C4-2B (cell line): ENCODE data around the gene REXO5.
A peak's percentile ranks its signal among the peaks of the same experiment; 100 is the strongest.
"Not testable (repeated sequence)": the region's sequence is repeated elsewhere in the genome, so short reads cannot be mapped to it uniquely, and the experiment has no call there.

Experiments
- H3K27ac ChIP-seq: fragments of 450-650 bp; 2 replicates; pipeline ENCODE4 v1.5.1; 2017
- CTCF ChIP-seq: fragments of 450-650 bp; conservative IDR thresholded peaks from 2 replicates; pipeline ENCODE4 v1.5.1; 2017; ENCODE audit warnings: mild to moderate bottlenecking
- ZFX ChIP-seq: fragments of 450-650 bp; IDR thresholded peaks from 2 replicates; pipeline ENCODE4 v1.6.1; 2017

Gene REXO5

GRCh38 chr16:20806168-20807050 lies at the start of gene REXO5, which contains the start of gene ERI2:
Gene REXO5 (plus strand): TSS chr16:20806527. CDS start chr16:20806954, 427 bp downstream.
Gene ERI2 (minus strand): TSS chr16:20806472. CDS start chr16:20806430, 42 bp downstream.
- TF ChIP-seq ZFX (no peak; the same call in 1 of the 2 replicates), CTCF (peak; percentile 58)
- peak within 1 kb of the TSS; percentile 98 for H3K27ac ChIP-seq

GRCh38 chr16:20760346-20760745 lies 46.0 kb upstream of the REXO5 start:
- H3K27ac ChIP-seq: no peak overlapping the region
- no peak for TF ChIP-seq ZFX
- TF ChIP-seq CTCF: no peak

GRCh38 chr16:20761175-20761574 lies 45.2 kb upstream of the REXO5 start:
- no peak for TF ChIP-seq CTCF
- TF ChIP-seq ZFX: no peak
- H3K27ac ChIP-seq: no peak overlapping the region

GRCh38 chr16:20762404-20763123 lies 43.8 kb upstream of the REXO5 start:
- TF ChIP-seq CTCF (no peak), ZFX (no peak)
- no peak overlapping the region for H3K27ac ChIP-seq

- peak within 1 kb of the TSS; percentile 58; the same call in 1 of the 2 replicates for H3K27ac ChIP-seq
- TF ChIP-seq CTCF (no peak), ZFX (no peak)
These were observed 42.7 kb upstream of the REXO5 start, which contains the start of gene ACSM3 for GRCh38 chr16:20763461-20764232. Gene ACSM3 (plus strand): TSS chr16:20764014. CDS start chr16:20770035, 6,021 bp downstream.

- H3K27ac ChIP-seq: not testable (repeated sequence)
These were observed 41.9 kb upstream of the REXO5 start for GRCh38 chr16:20764448-20764847.

- TF ChIP-seq ZFX: no peak
- TF ChIP-seq CTCF: no peak
- H3K27ac ChIP-seq: no peak overlapping the region
These were observed 40.6 kb upstream of the REXO5 start for GRCh38 chr16:20765732-20766131.
